Upper lobe of left lung (tissue), 6 donors: Measurements from ENCODE around the gene CAND2. TPM values are rescaled to one million over a fixed set of nuclear protein-coding genes. Genes with fewer than 3 reads are reported as not detected.
"Not testable (repeated sequence)": the region's sequence is repeated elsewhere in the genome, so short reads cannot be mapped to it uniquely, and the experiment has no call there.

Experiments used
- ATAC-seq, 2 donors: fragments of 200-7000 bp; cut with Tn5 transposase; one replicate each; pipeline ENCODE4 v1.9.1; 2022; ENCODE audit warnings: mild to moderate bottlenecking in 2 of 2, moderate library complexity in 2 of 2; ENCODE audit not compliant: low FRiP score in 2 of 2
- DNase-seq, 2 donors: peaks; one replicate each; pipeline ENCODE4 v3.0.0-alpha.2; 2019 to 2020
- H3K27ac ChIP-seq, 4 donors: fragments of 200-600 bp; sonication (generic); one replicate each; pipeline ENCODE4 v1.5.1; 2016 to 2019
- H3K27me3 ChIP-seq, 4 donors: fragments of 200-600 bp; sonication (generic); one replicate each; pipeline ENCODE4 v1.5.1; 2017 to 2019
- H3K36me3 ChIP-seq, 4 donors: fragments of 200-600 bp; sonication (generic); one replicate each; pipeline ENCODE4 v1.5.1; 2016 to 2019
- H3K4me1 ChIP-seq, 4 donors: fragments of 200-600 bp; sonication (generic); one replicate each; pipeline ENCODE4 v1.5.1; 2018 to 2019
- H3K4me3 ChIP-seq, 4 donors: fragments of 200-600 bp; sonication (generic); one replicate each; pipeline ENCODE4 v1.5.1; 2017 to 2019; ENCODE audit warnings: mild to moderate bottlenecking in 2 of 4, moderate library complexity in 1 of 4
- H3K9me3 ChIP-seq, 4 donors: fragments of 200-600 bp; sonication (generic); one replicate each; pipeline ENCODE4 v1.5.1; 2018 to 2019
- EP300 ChIP-seq, 4 donors: sonication (generic); formaldehyde crosslinking; IDR thresholded peaks; one replicate each; pipeline ENCODE4 v1.5.1; 2017; ENCODE audit warnings: antibody characterized with exemption in 4 of 4, control low read depth in 2 of 4
- POLR2A ChIP-seq, 4 donors: fragments of 450-650 bp; IDR thresholded peaks; one replicate each; pipeline ENCODE4 v1.5.1; 2016 to 2017; ENCODE audit warnings: antibody characterized with exemption in 4 of 4, mild to moderate bottlenecking in 2 of 4
- POLR2AphosphoS5 ChIP-seq, 2 donors: sonication (generic); formaldehyde crosslinking; IDR thresholded peaks; one replicate each; pipeline ENCODE4 v1.5.1; 2017; ENCODE audit warnings: antibody characterized with exemption in 2 of 2
- WGBS, 2 donors: methylation state at CpG; one replicate each; pipeline ENCODE4 v1.1.5; 2017 to 2018; 5-methylcytosine and 5-hydroxymethylcytosine counted together
- total RNA-seq, 6 donors: library from RNA; depleted of rRNA in 4 of 6; stranded (reverse); fragments of >200 nt in 4 of 6; gene quantifications; one replicate each; pipeline versions ENCODE4 v1.1.0 to v1.2.1, GENCODE V29; 2016 to 2021
- TF ChIP-seq, protein P1 (sequence below), 6 experiments: fragments of 450-650 bp in 4 of 6; fragments of 200-600 bp in 2 of 6; sonication (generic) in 2 of 6; IDR thresholded peaks; one replicate each; pipeline ENCODE4 v1.5.1; 2016 to 2019; ENCODE audit warnings: antibody characterized with exemption in 6 of 6
- donor health status: DM: no; HTN: no; CAD: no; lungs with moderate emphysema.
- donor health status: DM: no; HTN: yes; CAD: no; lungs with severe emphysema.

Gene CAND2
- total RNA-seq, 6 donors from 2014 or later = 2.3 to 7.3 (median 5.0) TPM

DNA sequence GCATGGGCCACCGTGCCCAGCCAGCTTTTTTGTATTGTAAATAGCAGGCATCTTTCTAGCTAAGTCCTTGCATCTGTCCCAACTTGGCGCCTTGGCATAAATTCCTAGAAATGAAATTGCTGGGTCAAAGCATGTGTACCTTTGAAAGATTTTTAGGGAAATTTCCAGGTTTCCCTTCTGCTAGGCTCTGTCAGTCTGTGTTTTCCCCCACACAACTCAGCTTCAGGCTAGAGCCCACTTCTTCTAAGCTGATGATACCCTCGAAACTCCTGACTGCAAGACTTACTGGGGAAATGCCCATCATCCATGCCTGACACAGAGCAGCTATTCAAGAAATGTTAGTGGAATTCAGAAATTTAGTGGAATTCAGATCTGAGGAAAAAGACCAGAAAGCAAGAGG lies 55.7 kb downstream of the CAND2 start:
- no peaks in the 10 kb centered on the region for H3K36me3 ChIP-seq
- TF ChIP-seq, protein P1, sequence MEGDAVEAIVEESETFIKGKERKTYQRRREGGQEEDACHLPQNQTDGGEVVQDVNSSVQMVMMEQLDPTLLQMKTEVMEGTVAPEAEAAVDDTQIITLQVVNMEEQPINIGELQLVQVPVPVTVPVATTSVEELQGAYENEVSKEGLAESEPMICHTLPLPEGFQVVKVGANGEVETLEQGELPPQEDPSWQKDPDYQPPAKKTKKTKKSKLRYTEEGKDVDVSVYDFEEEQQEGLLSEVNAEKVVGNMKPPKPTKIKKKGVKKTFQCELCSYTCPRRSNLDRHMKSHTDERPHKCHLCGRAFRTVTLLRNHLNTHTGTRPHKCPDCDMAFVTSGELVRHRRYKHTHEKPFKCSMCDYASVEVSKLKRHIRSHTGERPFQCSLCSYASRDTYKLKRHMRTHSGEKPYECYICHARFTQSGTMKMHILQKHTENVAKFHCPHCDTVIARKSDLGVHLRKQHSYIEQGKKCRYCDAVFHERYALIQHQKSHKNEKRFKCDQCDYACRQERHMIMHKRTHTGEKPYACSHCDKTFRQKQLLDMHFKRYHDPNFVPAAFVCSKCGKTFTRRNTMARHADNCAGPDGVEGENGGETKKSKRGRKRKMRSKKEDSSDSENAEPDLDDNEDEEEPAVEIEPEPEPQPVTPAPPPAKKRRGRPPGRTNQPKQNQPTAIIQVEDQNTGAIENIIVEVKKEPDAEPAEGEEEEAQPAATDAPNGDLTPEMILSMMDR (IDR thresholded peaks at IDR 0.05) = no peak
- TF ChIP-seq POLR2A (IDR thresholded peaks at IDR 0.05) (no peak), EP300 (IDR thresholded peaks at IDR 0.05) (no peak), POLR2AphosphoS5 (IDR thresholded peaks at IDR 0.05) (no peak)
- DNase-seq = no peak

DNA sequence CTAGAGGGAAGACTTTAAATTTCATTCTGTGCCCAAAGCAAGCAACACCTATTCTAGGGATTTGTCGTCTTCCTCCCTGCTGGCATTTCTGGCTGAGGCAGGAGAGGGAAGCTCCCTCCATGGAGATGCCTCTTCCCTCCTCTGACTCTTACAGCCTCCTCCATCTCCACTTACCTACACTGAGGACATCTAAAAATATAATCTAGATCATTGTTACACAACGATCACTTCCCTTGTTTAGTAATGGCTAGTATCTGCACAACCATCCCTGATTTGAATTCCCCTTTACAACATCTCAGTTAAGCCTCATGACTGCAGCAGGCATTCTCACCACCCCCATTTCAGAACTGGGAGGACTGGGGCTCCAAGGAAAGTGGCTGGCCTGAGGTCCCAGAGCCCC lies 57.4 kb downstream of the CAND2 start:
- WGBS, 2 donors = 65 to 77% methylated on average over 2 of the region's 2 CpGs
- not testable (repeated sequence) for H3K9me3 ChIP-seq, H3K4me3 ChIP-seq, DNase-seq, H3K27me3 ChIP-seq, H3K4me1 ChIP-seq, H3K36me3 ChIP-seq, H3K27ac ChIP-seq
- ATAC-seq = peak in 1 of 2 donors; percentile 15

More for the DNA sequence above, 55.7 kb downstream of the CAND2 start:
- no peak overlapping the region for H3K27ac ChIP-seq
- no peak overlapping the region for H3K4me3 ChIP-seq
- 78 to 88% methylated on average over 3 of the region's 3 CpGs for WGBS, 2 donors
- no peaks in the 10 kb centered on the region for H3K9me3 ChIP-seq
- H3K27me3 ChIP-seq = no peaks in the 10 kb centered on the region
- ATAC-seq = no peak
- H3K4me1 ChIP-seq = no peaks in the 10 kb centered on the region

DNA sequence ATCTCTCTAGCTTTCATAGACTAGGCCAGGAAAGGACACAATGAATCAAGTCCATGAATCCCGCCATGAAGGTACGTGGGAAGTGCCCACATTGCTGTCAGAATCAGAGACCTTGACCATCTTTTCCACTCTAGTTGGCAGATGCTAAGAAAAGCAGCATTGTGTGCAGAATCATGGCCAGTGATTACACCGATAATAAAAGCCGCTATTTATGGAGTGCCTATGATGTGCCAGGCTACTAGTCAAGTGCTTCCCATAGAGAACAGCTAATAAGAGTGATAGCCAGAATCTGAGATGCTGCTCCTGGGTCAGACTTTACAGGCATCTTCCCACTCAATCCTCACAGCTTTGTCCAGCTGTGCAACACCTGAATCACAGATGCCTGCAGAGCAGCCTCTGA lies 58.1 kb downstream of the CAND2 start:
- Histone ChIP-seq H3K36me3 (no peaks in the 10 kb centered on the region), H3K27me3 (no peaks in the 10 kb centered on the region), H3K4me3 (no peak overlapping the region), H3K27ac (no peak overlapping the region), H3K9me3 (no peaks in the 10 kb centered on the region), H3K4me1 (no peaks in the 10 kb centered on the region)
- no peak for TF ChIP-seq POLR2AphosphoS5 (IDR thresholded peaks at IDR 0.05)
- no peak for TF ChIP-seq EP300 (IDR thresholded peaks at IDR 0.05)
- TF ChIP-seq, protein P1 (IDR thresholded peaks at IDR 0.05) = no peak
- no peak for TF ChIP-seq POLR2A (IDR thresholded peaks at IDR 0.05)
- ATAC-seq (no peak), DNase-seq (no peak)
- WGBS, 2 donors = 86 to 87% methylated on average over 4 of the region's 4 CpGs

DNA sequence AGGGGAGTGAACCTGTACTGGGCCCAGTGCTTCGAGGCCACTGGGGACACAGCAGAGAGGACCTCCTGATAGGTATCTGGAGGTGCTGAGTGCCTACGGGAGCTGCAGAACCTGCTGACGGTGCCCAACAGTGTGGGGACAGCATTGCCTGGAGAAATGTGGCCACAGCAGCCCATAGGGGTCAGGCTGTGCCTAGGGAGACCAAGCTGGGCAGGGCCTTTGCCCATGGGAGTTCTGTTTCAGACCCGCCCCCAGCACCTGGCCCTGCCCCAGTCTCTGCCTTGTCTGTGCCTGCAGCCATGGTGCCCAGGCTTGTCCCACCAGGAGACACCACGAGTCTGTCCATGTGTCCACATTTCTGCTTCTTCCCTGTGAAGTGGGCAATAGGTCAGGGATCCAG lies 60.1 kb downstream of the CAND2 start:
- TF ChIP-seq POLR2AphosphoS5 (IDR thresholded peaks at IDR 0.05) = no peak
- Histone ChIP-seq H3K36me3 (no peaks in the 10 kb centered on the region), H3K4me1 (peaks cover 0 to 4% (median 0%) of the 10 kb centered on the region in 4 donors), H3K27ac (no peak overlapping the region), H3K9me3 (no peaks in the 10 kb centered on the region), H3K27me3 (no peaks in the 10 kb centered on the region), H3K4me3 (no peak overlapping the region)
- 89 to 100% methylated on average over 1 to 4 of the region's 5 CpGs for WGBS, 2 donors
- DNase-seq (no peak), ATAC-seq (no peak)

DNA sequence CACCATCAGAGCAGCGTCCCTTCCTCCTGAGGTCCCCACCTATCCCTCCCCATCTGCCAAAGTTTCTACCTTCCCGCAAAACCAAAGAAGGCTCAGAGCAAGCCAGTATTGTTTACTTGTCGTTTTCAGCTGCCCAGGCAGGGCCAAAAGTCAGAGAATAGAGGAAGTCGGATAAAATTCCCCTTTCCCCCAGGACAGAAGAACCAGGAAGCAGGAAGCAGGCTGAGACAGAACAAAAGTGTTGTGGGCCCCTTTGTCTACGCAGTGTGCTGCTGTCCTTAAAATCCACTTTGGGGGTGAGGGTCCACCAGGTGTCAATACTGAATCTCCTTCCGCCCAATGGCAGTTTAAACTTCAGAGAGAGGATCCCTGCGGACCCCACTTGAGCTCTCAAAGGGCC lies 63.4 kb downstream of the CAND2 start:
- WGBS, 2 donors = 49 to 62% methylated on average over 5 to 7 of the region's 7 CpGs
- no peak overlapping the region for H3K4me3 ChIP-seq
- H3K27me3 ChIP-seq = no peaks in the 10 kb centered on the region
- no peak for DNase-seq
- ATAC-seq = peak in 1 of 2 donors; percentile 35
- TF ChIP-seq, protein P1 (IDR thresholded peaks at IDR 0.05) = no peak
- TF ChIP-seq POLR2A (IDR thresholded peaks at IDR 0.05) = no peak
- TF ChIP-seq EP300 (IDR thresholded peaks at IDR 0.05) = no peak
- no peak for TF ChIP-seq POLR2AphosphoS5 (IDR thresholded peaks at IDR 0.05)
- H3K27ac ChIP-seq = no peak overlapping the region
- H3K9me3 ChIP-seq = peaks cover 0 to under 1% (median 0%) of the 10 kb centered on the region in 4 donors
- H3K4me1 ChIP-seq = peaks cover 0 to 4% (median 0%) of the 10 kb centered on the region in 4 donors
- no peaks in the 10 kb centered on the region for H3K36me3 ChIP-seq

DNA sequence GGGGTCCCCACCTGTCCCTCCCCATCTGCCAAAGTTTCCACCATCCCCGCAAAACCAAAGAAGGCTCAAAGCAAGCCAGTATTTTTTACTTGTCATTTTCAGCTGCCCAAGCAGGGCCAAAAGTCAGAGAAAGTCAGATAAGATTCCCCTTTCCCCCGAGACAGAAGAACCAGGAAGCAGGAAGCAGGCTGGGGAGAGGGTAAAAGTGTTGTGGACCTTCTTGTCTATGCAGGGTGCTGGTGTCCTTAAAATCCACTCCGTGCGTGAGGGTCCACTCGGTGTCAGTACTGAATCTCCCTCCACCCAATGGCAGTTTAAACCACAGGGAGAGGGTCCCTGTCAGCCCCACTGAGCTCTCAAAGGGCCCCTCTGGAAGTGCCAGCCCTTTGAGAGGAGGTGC lies 65.1 kb downstream of the CAND2 start:
- no peak for ATAC-seq
- H3K27ac ChIP-seq = no peak overlapping the region
- no peaks in the 10 kb centered on the region for H3K36me3 ChIP-seq
- 78 to 84% methylated on average over 5 of the region's 5 CpGs for WGBS, 2 donors
- H3K27me3 ChIP-seq = no peaks in the 10 kb centered on the region
- no peak for DNase-seq
- peaks cover 0 to 11% (median 0%) of the 10 kb centered on the region in 4 donors for H3K9me3 ChIP-seq
- TF ChIP-seq, protein P1 (IDR thresholded peaks at IDR 0.05) = no peak
- TF ChIP-seq POLR2AphosphoS5 (IDR thresholded peaks at IDR 0.05) = no peak
- TF ChIP-seq POLR2A (IDR thresholded peaks at IDR 0.05) = no peak
- no peak for TF ChIP-seq EP300 (IDR thresholded peaks at IDR 0.05)
- peaks cover 0 to 4% (median 0%) of the 10 kb centered on the region in 4 donors for H3K4me1 ChIP-seq
- no peak overlapping the region for H3K4me3 ChIP-seq
